Activated T-helper 1 cell treated with anti-CD3 and anti-CD28 coated beads, Interleukin-12 subunit alpha, Interleukin-12 subunit beta, Interleukin-2, Interleukin-4 antibody, amounts not matched to agents 30 ng/mL and 10 ng/mL and 1 ng/mL, durations not matched to agents 14 hours and 24 hours and 36 hours (primary cell): ENCODE data around the gene GNAT1. TPM values are rescaled to one million over a fixed set of nuclear protein-coding genes. Genes with fewer than 3 reads are reported as not detected.

Source experiments
- DNase-seq: peaks from one replicate; pipeline ENCODE4 v3.0.0; 2021; ENCODE audit warnings: low spot score
- H3K27ac Mint-ChIP-seq: one replicate; pipeline ENCODE4 v1.8.0; 2021; ENCODE audit warnings: mild to moderate bottlenecking, mixed read lengths
- H3K27me3 Mint-ChIP-seq: one replicate; pipeline ENCODE4 v1.8.0; 2022; ENCODE audit warnings: mild to moderate bottlenecking, moderate library complexity, mixed read lengths; ENCODE audit not compliant: insufficient read depth
- H3K36me3 Mint-ChIP-seq: one replicate; pipeline ENCODE4 v1.8.0; 2021; ENCODE audit warnings: low read depth, mixed read lengths
- H3K4me1 Mint-ChIP-seq: one replicate; pipeline ENCODE4 v1.8.0; 2021; ENCODE audit warnings: low read depth, mixed read lengths
- H3K4me3 Mint-ChIP-seq: one replicate; pipeline ENCODE4 v1.8.0; 2021; ENCODE audit warnings: mild to moderate bottlenecking, moderate library complexity, mixed read lengths
- H3K9me3 Mint-ChIP-seq: one replicate; pipeline ENCODE4 v1.8.0; 2021; ENCODE audit warnings: mixed read lengths
- intact Hi-C: fragments of 100-400 bp; cut with micrococcal nuclease; formaldehyde crosslinking; loops from one replicate; pipeline ENCODE4 v1.15.1; 2024
- total RNA-seq: library from RNA; stranded (reverse); gene quantifications from 2 replicates; pipeline ENCODE4 v1.2.3, GENCODE V29; 2022

Gene GNAT1
- total RNA-seq, 1 donor from 2014 or later = not detected

DNA sequence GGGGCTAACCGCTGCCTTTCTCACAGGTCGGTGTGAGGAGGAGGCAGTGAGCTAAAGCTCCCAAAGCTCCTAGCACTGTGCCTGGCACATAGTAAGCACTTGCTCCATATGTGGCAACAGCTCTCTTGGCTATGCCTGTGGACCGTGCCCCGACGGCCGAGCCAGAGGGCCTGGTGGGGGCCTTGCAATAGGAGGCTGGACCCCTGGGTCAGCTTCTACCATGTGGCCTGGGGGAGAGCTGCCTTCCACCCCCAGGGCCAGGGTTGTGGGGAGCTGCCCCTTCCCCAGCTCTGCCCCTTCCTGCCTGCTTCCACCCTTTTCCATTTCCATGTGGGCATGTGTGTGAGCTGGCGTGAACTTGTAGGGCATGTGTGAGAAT is 16.9 kb upstream of the GNAT1 start:
- no peak overlapping the region for H3K27ac Mint-ChIP-seq
- H3K9me3 Mint-ChIP-seq = no peaks in the 10 kb centered on the region
- H3K36me3 Mint-ChIP-seq = no peaks in the 10 kb centered on the region
- no peak for DNase-seq
- intact Hi-C loops = no loop called here
- peaks cover 4% of the 10 kb centered on the region for H3K27me3 Mint-ChIP-seq
- no peaks in the 10 kb centered on the region for H3K4me1 Mint-ChIP-seq
- no peak overlapping the region for H3K4me3 Mint-ChIP-seq

GRCh38 chr3:50174947-50175524 is 16.4 kb upstream of the GNAT1 start:
- H3K36me3 Mint-ChIP-seq = no peaks in the 10 kb centered on the region
- no peak overlapping the region for H3K4me3 Mint-ChIP-seq
- peaks cover 2% of the 10 kb centered on the region for H3K27me3 Mint-ChIP-seq
- H3K9me3 Mint-ChIP-seq = no peaks in the 10 kb centered on the region
- intact Hi-C loops = no loop called here
- H3K27ac Mint-ChIP-seq = no peak overlapping the region
- DNase-seq = no peak
- H3K4me1 Mint-ChIP-seq = no peaks in the 10 kb centered on the region

DNA sequence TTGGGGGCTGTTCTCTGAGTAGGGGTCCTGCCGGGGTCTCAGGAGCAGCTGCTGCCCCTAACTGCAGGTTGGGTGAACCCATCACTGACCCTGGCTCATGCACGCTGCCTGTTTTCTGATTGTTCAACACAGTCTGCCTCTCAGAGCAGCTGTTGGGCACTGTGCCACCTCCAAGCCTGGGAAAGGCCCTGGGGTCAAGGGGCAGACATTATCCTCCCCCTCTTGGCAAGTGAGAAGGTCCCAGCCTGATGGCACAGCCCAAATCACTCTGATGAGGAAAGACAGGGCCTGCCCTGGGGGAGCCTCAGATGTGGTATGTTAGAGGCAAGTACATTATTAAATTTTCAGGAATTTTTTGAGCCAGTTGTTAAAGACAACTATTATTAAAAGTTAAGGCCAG is 14.1 kb upstream of the GNAT1 start:
- intact Hi-C loops = no loop called here
- no peaks in the 10 kb centered on the region for H3K4me1 Mint-ChIP-seq
- no peaks in the 10 kb centered on the region for H3K27me3 Mint-ChIP-seq
- no peaks in the 10 kb centered on the region for H3K36me3 Mint-ChIP-seq
- H3K27ac Mint-ChIP-seq = no peak overlapping the region
- H3K9me3 Mint-ChIP-seq = no peaks in the 10 kb centered on the region
- no peak overlapping the region for H3K4me3 Mint-ChIP-seq
- no peak for DNase-seq

- H3K27me3 Mint-ChIP-seq = no peaks in the 10 kb centered on the region
- no peak overlapping the region for H3K27ac Mint-ChIP-seq
- no peaks in the 10 kb centered on the region for H3K4me1 Mint-ChIP-seq
- no peaks in the 10 kb centered on the region for H3K36me3 Mint-ChIP-seq
- H3K9me3 Mint-ChIP-seq = no peaks in the 10 kb centered on the region
- H3K4me3 Mint-ChIP-seq = no peak overlapping the region
- intact Hi-C loops = no loop called here
- no peak for DNase-seq
Observed at GRCh38 chr3:50179710-50180109, 11.7 kb upstream of the GNAT1 start.

DNA sequence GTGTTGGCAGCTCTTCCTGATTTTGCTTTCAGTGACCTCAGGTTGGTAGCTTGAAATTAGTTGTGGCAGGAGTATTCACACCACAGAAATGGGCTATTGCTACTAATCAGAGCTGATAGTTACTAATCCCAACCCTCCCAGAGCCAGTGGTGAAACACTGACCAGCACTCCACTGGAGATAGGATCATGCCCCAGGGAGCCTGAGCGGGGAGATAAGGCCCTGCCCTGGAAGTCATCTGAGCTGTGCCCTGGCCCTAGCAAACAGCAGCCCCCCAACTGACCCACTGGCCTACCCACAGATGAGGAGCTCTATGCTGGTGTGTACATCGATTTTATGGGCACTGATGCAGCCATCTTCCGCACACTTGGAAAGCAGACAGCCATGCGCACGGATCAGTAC is 9.4 kb upstream of the GNAT1 start:
- no peak for DNase-seq
- no peaks in the 10 kb centered on the region for H3K4me1 Mint-ChIP-seq
- intact Hi-C loops = no loop called here
- no peak overlapping the region for H3K4me3 Mint-ChIP-seq
- H3K27ac Mint-ChIP-seq = no peak overlapping the region
- H3K27me3 Mint-ChIP-seq = no peaks in the 10 kb centered on the region
- no peaks in the 10 kb centered on the region for H3K36me3 Mint-ChIP-seq
- H3K9me3 Mint-ChIP-seq = no peaks in the 10 kb centered on the region

DNA sequence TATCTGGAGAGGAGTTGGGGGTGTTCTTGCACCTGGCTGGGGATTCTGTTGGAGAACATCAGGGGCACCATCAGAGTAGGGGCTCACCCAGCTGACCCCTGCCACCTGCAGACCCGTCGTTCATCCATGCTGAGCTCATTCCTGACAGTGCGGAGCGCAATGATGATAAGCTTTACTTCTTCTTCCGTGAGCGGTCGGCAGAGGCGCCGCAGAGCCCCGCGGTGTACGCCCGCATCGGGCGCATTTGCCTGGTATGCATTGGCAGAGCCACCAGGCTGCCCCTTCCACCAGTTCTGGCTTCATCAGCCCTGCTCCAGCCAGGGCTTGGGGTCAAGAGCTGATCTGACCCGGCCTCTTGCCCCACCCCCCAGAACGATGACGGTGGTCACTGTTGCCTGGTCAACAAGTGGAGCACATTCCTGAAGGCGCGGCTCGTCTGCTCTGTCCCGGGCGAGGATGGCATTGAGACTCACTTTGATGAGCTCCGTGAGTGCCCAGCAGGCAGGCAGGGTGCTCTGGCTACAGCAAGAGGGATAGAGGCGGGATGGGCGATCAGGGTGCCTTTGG is 8.8 kb upstream of the GNAT1 start:
- Mint-ChIP-seq H3K9me3 (no peaks in the 10 kb centered on the region), H3K4me1 (no peaks in the 10 kb centered on the region)

GRCh38 chr3:50183755-50184154 is 7.7 kb upstream of the GNAT1 start:
- Mint-ChIP-seq H3K9me3 (no peaks in the 10 kb centered on the region), H3K4me1 (no peaks in the 10 kb centered on the region), H3K36me3 (no peaks in the 10 kb centered on the region), H3K27ac (no peak overlapping the region), H3K4me3 (no peak overlapping the region), H3K27me3 (no peaks in the 10 kb centered on the region)
- no peak for DNase-seq
- intact Hi-C loops = no loop called here

More for the DNA sequence above, 8.8 kb upstream of the GNAT1 start:
- no peak for DNase-seq
- Mint-ChIP-seq H3K27me3 (no peaks in the 10 kb centered on the region), H3K4me3 (no peak overlapping the region), H3K36me3 (no peaks in the 10 kb centered on the region), H3K27ac (no peak overlapping the region)
- intact Hi-C loops = no loop called here

DNA sequence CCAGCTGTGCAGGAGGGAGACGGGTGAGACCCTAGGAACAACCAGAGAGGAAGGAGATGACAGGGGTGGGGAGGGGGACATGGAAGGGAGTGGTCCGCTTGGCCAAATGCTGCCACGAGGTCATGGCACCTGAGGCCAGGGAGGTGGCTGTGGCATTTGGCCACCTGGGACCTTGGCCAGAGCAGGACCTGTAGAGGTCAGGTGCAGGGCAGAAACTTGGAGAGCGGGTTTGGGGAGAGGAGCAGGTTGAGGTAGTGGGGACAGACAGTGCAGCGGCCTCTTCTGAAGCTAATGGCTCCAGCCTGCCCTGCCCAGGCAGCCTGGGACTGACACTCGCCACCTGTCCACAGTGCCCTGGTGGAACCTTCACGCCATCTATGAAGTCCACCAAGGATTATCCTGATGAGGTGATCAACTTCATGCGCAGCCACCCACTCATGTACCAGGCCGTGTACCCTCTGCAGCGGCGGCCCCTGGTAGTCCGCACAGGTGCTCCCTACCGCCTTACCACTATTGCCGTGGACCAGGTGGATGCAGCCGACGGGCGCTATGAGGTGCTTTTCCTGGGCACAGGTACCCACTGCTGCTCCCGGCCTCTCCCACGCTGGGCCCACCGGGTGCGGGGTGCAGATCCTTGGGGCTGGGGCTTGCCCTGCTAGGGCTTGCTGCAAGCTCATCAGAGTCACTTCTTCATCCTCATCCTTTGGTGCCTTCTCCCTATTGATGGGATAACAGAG is 7.0 kb upstream of the GNAT1 start:
- Mint-ChIP-seq H3K9me3 (no peaks in the 10 kb centered on the region), H3K4me3 (no peak overlapping the region), H3K27me3 (no peaks in the 10 kb centered on the region), H3K36me3 (no peaks in the 10 kb centered on the region), H3K4me1 (no peaks in the 10 kb centered on the region), H3K27ac (no peak overlapping the region)
- intact Hi-C loops = no loop called here
- DNase-seq = no peak

DNA sequence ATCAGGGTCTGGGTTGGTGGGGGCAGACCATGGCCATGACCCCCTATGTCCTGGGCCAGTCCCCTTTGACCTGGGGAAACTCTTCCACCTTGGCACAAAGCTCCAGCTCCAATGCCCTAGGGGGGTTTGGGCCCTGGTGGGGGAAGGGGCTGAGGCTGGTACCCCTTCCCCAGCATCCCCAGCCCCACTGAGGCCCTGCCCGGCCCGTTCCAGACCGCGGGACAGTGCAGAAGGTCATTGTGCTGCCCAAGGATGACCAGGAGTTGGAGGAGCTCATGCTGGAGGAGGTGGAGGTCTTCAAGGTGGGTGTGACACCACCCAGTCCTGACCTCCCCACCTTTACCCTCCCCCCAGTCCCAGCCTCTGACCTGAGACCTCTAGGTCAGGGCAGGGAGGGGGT is 6.2 kb upstream of the GNAT1 start:
- Mint-ChIP-seq H3K4me1 (no peaks in the 10 kb centered on the region), H3K36me3 (no peaks in the 10 kb centered on the region), H3K27me3 (no peaks in the 10 kb centered on the region), H3K27ac (no peak overlapping the region), H3K4me3 (no peak overlapping the region), H3K9me3 (no peaks in the 10 kb centered on the region)
- intact Hi-C loops = no loop called here
- DNase-seq = no peak

GRCh38 chr3:50186096-50186495 is 5.3 kb upstream of the GNAT1 start:
- no peak for DNase-seq
- Mint-ChIP-seq H3K36me3 (no peaks in the 10 kb centered on the region), H3K27ac (no peak overlapping the region), H3K4me3 (no peak overlapping the region), H3K9me3 (no peaks in the 10 kb centered on the region), H3K4me1 (no peaks in the 10 kb centered on the region), H3K27me3 (no peaks in the 10 kb centered on the region)
- intact Hi-C loops = no loop called here

GRCh38 chr3:50187750-50188149 is 3.7 kb upstream of the GNAT1 start:
- DNase-seq = no peak
- H3K27ac Mint-ChIP-seq = no peak overlapping the region
- H3K36me3 Mint-ChIP-seq = no peaks in the 10 kb centered on the region
- no peaks in the 10 kb centered on the region for H3K9me3 Mint-ChIP-seq
- H3K4me1 Mint-ChIP-seq = no peaks in the 10 kb centered on the region
- intact Hi-C loops = no loop called here
- peaks cover 2% of the 10 kb centered on the region for H3K27me3 Mint-ChIP-seq
- no peak overlapping the region for H3K4me3 Mint-ChIP-seq

- H3K4me1 Mint-ChIP-seq = no peaks in the 10 kb centered on the region
Observed at GRCh38 chr3:50189274-50189673, 2.1 kb upstream of the GNAT1 start.

GRCh38 chr3:50189989-50190388 is 1.4 kb upstream of the GNAT1 start:
- Mint-ChIP-seq H3K4me1 (peaks cover 4% of the 10 kb centered on the region), H3K36me3 (no peaks in the 10 kb centered on the region), H3K27ac (no peak overlapping the region), H3K4me3 (no peak overlapping the region), H3K9me3 (no peaks in the 10 kb centered on the region), H3K27me3 (peaks cover 9% of the 10 kb centered on the region)
- intact Hi-C loops = loop anchor here (1.0 kb wide), 1 partner anchor 69 kb away; no protein-coding TSS in a partner anchor
- DNase-seq = no peak

More at GRCh38 chr3:50189274-50189673, 2.1 kb upstream of the GNAT1 start:
- intact Hi-C loops = loop anchor here (1.0 kb wide), 1 partner anchor 68 kb away; no protein-coding TSS in a partner anchor
- no peak for DNase-seq
- Mint-ChIP-seq H3K27ac (no peak overlapping the region), H3K4me3 (no peak overlapping the region), H3K9me3 (no peaks in the 10 kb centered on the region), H3K27me3 (peaks cover 6% of the 10 kb centered on the region), H3K36me3 (no peaks in the 10 kb centered on the region)
